H4 (cell line): ENCODE measurements around the gene SPATA12. TPM values are rescaled to one million over a fixed set of nuclear protein-coding genes. Genes with fewer than 3 reads are reported as not detected.
"Not testable (repeated sequence)": the region's sequence is repeated elsewhere in the genome, so short reads cannot be mapped to it uniquely, and the experiment has no call there.

Experiments
- DNase-seq: peaks from one replicate; pipeline ENCODE4 v3.0.0-alpha.2; 2015; ENCODE audit warnings: low spot score
- total RNA-seq: library from RNA; depleted of rRNA; stranded (reverse); fragments of >200 nt; shearing (Covaris generic); gene quantifications from 2 replicates; pipeline ENCODE4 v1.2.3, GENCODE V29; 2014

The SPATA12 gene
- total RNA-seq, 1 experiment from 2014 or later, result 0.14 TPM

DNA sequence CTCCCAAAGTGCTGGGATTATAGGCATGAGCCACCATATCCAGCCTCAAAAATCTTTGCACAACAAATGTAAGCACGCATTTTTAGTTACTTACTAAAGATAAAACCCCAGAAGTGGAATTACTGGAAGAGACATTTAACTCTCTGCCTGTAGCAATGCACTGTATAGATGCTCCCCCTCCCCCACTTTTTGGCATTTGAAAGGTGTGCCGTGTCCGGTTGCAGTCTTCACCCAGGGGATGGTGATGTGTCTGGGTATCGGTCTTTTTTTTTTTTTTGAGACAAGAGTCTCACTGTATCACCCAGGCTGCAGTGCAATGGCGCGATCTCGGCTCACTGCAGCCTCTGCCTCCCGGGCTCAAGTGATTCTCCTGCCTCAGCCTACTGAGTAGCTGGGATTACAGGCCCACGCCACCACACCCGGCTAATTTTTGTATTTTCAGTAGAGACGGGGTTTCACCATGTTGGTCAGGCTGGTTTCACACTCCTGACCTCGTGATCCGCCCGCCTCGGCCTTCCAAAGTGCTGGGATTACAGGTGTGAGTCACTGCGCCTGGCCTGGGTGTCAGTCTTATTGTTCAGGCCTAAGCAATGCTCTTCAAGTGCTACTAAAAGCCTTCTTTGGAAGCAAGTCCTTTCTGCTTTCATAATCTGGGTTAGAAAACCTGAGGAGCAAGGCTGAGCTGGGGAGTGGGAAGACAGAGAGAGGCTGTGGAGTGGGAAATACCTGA is 23.0 kb downstream of the SPATA12 start:
- not testable (repeated sequence) for DNase-seq

DNA sequence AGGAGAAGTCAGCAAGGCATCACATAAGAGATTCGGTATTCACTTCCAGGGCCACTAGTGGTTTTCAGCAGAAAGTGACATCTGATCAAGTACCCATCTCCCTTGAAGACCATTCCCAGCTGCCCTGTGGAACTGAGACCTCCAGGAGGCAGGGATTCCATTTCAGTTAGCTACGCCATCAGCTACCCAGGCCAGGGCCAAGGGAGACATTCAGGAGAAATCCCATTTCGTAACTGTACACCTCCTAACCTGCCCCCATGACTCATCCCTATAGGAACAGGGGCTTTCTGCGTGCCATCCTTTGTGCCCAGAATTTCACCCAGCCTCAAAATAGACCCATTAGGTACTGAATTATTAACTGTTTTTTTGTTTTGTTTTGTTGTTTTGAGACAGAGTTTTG is 24.7 kb downstream of the SPATA12 start:
- DNase-seq, result no peak

DNA sequence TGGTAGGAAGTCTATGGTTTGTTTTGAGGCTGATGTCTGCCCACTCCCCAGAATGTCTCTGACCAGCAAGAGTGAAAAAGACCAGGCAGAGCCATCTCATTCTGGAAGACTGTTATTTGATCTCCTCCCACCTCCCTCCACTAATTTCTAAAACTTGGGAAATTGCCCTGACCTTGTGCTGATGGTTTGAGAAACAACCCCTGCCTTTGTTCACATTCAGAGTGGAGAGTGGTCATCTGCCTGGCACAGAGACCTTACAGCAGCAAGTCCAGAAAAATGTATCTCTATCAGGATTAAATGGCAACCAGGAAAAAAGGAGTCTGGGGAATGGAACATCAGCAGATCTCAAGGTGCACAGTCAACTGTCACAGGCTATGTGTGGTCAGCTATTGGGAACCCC is 25.7 kb downstream of the SPATA12 start:
- DNase-seq, result no peak

DNA sequence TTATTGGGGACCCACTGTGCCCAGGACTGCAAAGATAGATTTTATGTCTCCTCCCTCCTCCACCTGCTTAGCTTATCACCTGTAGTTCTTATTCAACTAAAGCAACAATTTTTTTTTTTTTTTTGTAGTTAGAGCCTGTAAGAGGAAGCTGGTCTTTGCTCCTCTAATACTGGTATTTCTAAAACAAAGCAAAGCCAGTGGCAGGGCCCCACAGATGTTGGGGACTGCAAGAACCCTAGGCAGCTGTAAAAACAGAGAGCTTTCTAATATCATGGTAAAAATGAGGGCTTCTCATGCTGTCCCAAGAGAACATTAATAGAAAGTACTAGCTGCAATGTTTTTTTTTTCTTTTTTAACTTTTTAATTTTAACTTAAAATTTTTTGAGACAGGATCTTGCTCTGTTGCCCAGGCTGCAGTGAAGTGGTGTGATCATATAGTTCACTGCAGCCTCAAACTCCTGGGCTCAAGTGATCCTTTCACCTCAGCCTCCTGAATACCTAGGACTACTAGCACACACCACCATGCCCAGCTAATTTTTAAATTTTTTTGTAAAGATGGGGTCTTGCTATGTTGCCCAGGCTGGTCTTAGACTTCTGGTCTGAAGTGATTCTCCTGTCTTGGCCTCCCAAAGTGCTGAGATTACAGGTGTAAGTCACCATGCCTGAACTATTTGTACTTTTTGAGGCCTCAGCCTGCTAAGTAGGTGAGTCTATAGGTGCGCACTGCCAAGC is 27.1 kb downstream of the SPATA12 start:
- no peak for DNase-seq

DNA sequence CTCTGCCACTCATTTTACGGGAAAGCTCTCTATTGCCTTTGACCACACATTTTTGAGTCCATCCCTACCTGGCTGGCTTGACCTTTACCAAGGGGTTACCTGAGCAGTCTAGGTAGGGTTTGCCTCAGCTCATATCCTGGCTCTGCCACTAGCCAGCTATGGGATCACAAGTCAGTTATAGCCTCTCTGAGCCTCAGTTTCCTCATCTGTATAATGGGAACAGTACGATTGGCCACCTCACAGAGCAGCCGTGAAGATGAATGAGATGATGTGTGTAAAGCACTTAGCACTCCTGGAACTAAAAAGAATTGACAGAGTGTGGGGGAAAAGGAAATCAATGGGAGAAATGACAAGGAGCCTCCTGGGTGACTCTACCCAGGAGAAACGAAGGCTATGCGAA is 28.0 kb downstream of the SPATA12 start:
- no peak for DNase-seq

DNA sequence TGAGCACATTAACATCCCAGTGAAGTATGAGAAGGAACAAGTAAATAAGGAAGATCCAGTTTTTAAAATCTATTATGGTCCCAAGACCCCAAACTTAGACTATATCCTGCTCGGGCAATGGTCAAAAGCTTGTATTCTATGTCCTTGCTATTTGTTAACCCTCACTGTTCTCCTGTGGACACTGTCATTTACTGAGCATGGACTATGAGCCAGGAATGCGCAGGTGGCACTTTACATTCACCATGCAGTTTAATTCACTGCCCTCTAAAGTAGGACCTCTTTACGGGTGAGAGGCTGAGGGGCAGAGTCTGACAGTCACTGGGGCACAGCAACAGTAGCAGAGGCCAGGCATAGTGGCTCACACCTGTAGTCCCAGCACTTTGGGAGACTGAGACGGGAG is 28.6 kb downstream of the SPATA12 start:
- DNase-seq, result no peak

DNA sequence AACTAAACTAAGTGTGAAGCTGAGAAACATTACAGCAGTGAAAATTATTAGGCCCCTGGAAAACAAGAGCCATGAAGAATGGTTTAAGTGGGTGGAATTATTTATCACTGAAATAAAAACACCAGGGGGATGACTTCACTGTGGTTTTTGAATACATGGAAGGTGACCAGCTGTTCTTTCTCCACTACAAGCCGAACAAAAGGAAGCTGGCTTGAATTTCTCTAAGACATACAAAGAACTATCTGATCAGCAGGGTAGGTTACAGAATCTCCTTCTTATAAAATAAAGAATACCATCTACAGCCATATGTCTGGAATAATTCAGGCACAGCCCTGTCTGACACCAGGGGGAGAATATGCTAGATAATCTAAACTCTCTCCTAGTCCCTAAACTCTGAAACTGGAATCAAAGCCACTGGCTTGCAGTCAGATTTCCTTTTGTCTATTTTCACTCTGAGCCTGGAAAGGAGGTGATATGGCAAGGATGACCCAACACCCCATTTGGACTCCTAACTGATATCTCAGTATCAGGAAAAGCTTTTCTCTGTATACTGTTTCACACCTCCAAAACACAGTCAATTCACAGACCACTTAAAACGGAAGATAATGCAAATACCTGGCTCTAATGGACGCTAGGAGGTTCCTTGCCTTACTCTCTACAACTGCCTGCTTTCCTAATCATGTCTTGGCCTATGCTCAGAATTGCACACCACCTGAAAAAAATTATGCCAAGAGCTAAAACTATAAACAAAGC is 31.2 kb downstream of the SPATA12 start:
- no peak for DNase-seq

DNA sequence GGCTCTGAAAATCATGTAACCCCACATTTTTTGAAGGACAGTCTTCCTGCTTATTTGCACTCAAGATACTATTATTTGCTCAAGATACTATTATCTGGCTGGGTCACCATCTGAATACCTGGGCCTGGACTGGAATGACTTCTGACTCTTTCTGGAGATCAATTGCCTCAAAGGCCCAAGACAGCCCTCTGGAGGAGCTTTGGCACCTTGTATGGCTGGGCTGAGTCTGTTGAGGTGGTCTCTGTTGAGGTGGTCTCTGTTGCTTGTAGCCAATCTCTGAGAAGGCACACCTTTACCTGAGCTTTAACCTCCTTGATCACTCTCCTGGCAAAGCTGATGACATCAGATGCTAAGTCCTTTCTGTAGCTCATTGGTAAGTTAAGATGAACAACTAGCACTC is 33.0 kb downstream of the SPATA12 start:
- no peak for DNase-seq

DNA sequence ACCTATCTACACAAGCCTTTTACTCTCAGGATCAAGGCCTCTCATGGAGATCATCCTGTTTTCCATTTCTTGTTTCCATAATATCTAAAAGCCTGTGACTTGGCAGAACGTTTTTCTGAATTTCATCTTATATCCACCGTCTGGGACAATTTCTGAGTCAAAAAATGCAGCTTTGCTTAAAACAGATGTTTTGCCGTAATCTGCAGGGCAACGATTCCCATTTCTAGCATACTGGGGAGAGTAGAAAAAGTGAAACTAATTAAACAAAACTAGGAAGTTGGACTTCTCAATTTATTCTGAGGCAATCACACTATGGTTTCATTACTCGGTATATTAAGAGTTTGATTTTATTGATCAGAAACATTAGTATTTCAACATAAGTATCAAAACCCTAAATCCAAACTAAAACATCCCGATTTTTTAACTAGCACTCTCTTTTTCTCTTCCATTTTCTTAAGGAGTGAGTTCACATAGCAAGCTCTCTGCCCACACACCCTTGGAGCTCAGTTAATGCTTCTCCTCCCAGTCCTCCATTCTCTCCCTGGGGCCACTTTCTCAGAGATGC is 33.6 kb downstream of the SPATA12 start:
- no peak for DNase-seq

DNA sequence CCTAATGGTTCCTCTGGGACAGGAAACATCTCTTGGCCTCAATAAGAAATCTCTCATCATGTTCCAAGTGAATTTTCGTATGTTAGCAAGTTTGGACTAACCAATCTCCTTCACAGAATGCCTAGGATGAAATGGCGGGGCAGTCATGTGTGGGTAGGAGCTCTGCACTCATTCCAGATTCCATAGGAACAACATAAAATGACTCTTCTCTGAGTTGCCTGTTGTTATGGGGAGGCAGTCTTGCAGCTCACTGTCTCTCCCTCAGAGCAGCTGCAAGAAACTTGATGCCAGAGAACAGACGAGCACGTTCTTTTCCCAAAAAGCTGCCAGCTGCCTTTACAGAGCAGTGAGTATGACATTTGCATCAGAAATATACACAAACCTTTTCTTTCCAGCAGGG is 34.1 kb downstream of the SPATA12 start:
- DNase-seq, result no peak

DNA sequence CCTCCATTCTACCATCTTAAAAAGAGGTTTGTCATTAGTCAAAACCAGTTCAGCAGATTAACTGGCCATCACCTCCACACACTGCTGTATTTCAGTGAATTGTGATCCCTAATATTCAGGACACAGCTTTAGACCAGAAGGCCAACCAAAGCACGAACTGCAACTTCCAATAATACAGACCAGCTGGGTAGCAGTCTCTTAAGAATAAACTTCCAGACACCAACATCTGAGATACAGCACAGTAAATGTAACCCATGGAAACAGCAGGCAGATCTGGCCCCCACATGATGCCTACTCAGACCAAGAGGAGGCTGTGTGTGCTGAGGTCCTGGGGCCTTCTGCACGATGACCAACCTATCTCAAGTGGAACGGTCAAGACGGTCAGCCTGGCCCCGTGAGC is 34.9 kb downstream of the SPATA12 start:
- DNase-seq, result no peak

DNA sequence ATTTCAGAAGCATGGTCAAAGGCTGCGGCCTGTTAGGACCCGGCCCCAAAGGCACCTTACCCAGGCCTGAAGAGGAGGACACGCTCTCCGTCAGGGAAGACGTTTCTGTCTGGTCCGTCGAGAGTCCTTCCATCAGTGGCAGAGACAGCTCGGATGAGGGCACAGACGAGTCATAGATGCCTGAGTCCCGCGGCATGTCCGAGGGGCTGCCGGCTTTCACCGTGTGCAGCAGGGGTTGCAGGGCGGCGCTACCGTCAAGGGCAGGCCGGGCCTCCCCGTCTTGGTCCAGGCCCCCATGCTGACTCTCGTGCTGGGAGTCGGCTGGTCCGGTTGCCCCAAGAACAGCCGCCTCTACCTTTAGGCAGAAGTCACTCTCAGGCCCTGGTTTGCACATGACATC is 37.1 kb downstream of the SPATA12 start:
- DNase-seq, result no peak

DNA sequence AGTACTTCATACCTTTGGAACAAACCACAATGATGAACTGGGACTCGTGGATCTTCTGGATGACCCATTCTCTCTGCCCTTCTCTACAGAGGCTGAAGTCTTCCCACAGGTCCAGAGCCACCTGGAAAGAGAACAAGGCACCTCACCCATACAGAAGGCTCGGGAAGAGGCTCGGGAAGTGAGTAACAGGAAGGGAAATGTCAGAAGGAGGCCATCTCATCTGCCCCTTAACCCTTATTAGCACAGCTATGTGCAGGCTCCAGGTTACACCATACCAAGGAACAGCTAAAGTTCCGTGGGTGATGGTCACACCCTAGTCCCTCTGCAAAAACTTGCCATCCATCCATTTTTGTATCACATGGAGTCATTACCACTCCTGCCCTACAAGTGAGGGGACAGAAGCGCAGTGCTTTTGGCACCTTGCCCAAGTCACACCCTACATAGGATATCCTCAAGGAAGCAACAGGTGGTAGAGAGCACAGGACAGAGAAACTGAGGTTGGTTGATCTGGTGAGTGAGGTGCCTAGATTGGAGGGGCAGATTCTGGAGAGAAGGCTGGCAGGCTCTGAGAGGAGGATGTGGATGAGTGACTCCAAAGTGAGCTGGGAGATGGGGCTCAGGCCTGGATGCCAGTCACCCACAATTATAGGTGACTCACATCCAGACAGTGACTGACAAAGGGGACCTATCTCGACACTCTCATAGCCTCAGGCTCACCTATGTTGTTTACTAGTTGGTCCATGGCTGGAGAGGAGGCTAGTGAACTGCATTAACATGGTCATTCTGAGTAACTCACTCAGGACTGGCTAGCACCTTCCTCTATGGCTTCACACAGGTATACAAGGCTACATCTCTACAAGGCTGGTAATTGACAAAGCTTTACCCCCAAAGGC is 38.2 kb downstream of the SPATA12 start:
- no peak for DNase-seq

DNA sequence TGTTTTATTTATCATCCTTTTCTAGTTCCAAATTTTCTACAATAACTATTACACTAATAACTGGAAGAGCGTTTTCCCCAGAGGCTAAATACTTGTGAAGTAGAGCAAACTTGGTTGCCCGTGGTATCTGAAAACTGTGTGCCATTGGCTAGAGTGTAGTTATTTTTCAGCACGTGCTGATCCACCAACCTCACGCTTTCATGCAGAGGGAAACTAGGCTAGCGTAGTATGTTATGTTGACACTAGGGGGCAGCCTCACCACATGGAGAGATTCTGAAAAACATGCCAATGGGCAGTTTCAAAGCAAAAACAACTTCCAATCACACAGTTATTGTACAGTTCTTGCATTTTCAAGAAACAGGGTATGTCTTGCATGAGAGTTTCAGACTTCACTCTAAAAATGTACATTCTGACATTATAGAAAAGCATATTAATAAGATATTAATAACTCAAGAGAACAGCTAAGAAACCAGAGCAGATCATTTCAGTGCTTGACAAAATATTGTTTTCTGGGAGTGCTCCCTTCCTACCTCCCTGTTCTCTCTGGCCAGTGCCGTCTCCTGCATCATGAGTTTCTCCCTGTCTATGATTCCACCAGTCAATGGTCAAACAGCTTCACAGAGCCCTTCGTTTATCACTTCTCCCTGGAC is 39.7 kb downstream of the SPATA12 start:
- DNase-seq, result peak; percentile 55

DNA sequence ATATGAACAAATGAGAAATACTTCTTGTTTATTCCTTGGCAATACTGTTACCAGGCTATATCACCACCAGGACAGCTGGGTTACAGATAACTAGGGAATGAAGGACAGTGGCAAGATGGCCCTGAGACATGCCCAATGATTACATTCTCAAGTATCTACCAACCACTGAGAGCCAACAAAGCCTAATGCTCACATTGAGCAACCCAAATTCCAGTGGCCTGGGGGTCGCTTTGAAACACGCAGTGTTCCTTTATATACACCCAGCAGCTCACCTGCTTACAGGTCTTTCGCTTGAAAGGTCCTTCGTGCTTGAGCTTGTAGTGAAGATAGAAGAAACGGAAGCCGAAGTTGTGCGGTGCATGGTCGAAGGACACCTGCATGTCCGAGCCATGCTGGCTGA is 45.1 kb downstream of the SPATA12 start:
- no peak for DNase-seq

DNA sequence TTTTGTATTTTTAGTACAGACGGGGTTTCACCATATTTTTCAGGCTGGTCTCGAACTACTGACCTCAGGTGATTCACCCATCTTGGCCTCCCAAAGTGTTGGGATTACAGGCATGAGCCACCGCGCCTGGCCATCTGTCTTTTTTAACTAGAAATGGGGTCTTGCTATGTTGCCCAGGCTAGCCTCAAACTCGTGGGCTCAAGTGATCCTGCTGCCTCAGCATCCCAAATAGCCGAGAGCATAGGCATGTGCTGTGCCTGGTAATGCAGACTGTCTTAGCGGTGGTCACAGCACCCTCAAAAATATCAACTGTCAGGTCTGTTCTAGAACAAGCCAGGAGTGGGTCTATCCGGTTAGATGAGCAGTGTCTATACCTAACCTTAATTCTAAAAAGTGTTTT is 48.2 kb downstream of the SPATA12 start:
- DNase-seq, result no peak

DNA sequence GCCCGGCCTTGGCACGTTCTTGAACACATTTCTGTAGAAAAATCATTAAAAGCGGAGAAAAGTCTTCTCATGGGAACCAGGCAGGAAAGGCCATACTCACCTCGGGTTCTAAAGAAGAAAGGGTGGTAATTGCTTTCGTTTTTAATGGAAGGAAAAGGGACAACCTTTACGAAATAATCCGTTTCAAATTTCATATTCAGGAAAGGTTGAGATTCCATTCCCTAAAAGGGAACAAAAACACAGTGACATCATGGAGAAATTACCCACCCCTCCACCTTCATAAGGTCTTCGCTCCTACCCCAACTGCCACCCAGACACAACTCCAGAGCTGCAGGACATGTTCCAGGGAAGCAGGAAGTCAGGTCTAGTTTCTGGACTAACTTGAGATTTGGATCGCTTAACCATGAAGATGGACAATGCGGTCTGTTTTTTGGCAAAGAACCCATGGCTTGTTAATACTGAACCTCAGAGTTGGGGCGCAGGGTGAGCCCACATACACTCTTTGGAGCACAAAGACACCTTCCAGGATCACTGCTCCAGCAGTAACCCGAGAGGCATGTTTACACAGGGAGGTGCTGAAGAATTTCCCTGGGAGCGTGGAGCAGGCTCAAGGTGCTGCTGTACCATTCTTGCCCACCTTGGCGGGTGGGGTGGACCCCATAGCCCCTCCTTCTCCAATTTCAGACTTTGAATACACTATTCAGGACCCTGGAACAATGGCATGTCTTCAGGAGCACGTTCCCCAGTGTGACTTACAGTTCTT is 49.2 kb downstream of the SPATA12 start:
- DNase-seq, result no peak

DNA sequence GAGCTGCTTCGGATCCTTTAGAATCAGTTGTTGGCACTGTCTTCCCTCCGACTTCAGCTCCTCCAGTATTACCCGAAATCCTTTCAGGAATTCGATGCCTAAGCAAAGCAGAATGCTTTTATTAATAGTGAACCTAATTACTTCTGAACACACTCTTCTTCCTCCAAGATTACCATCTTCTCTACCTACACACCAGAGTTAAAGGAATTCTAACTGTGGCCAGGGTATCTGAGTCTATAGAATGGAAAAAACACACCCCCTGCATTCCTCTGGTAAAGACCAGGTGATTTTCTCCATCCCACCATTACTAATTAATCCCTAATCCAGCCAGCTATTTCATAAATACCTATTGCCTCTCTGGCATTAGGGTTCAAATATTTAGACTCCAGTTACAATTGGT is 49.8 kb downstream of the SPATA12 start:
- no peak for DNase-seq

DNA sequence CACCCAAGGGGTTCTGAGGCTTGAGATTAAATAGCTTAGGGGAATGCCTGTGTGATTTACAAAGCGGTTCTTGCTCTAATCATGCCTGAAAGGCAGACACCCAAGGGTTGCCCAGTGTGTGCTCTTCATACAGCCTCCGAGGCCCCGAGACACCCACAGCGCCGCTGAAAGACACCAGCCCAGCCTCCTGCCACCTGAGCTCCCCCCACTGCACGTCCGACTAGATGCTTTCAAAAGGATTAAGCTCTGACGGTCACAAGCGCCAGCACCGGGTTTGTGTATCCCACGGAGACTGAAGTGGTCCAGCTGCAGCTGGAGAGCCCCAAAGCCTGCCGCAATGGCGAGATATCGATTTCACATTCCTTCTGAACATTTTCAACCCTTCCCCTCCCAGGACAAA is 50.3 kb downstream of the SPATA12 start:
- DNase-seq, result no peak

DNA sequence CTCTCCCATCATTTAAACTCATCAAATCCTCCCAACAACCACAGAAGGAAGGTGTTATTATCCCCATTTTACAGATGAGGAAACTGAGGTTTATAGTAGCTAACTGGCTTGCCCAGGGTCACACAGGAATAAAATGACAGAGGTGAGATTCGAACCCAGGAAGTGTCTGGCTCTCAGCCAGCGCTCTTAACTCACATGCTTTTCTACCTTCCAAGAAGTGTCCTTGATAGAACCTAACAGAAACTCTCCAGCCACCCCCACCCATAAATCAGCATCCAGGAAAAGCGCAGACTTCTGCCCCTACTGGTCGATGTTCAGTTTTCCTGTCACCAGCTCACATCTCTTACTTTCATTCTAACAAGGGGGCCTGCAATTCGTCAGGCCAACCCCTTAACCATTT is 51.7 kb downstream of the SPATA12 start:
- DNase-seq, result no peak
